ENCODE results near the gene RPL7A. TPM values are rescaled to one million over a fixed set of nuclear protein-coding genes. Genes with fewer than 3 reads are reported as not detected.
A peak's percentile ranks its signal among the peaks of the same experiment; 100 is the strongest.

Gene RPL7A
- total and polyA plus RNA-seq, 7 donors, result 1,013 to 3,403 (median 1,526) TPM

DNA sequence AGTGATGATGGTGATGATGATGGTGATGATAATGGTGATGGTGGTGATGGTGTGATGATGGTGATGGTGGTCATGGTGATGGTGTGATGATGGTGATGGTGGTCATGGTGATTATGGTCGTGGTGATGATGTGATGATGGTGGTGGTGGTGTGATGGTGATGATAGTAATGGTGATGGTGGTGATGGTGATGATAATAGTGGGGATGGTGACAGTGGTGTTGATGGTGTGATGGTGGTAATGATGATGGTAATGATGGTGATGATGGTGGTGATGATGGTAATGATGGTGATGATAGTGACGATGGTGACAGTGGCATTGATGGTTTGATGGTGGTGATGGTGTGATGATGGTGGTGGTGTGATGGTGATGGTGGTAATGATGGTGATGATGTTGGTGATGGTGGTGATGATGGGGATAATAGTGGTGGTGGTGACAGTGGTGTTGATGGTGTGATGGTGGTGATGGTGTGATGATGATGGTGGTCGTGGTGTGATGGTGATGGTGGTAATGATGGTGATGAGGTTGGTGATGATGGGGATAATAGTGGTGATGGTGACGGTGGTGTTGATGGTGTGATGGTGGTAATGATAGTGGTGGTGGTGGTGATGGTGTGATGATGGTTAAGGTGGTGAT, 34.6 kb downstream of the RPL7A start:
- no peak overlapping the region for H3K4me3 ChIP-seq
- DNase-seq (no peak), ATAC-seq (no peak)
- no peaks in the 10 kb centered on the region for H3K36me3 ChIP-seq (ENCODE audit: insufficient read depth in 1 of 2, low read depth in 1 of 2)
- no peak overlapping the region for H3K27ac ChIP-seq
- no peaks in the 10 kb centered on the region for H3K27me3 ChIP-seq (ENCODE audit: insufficient read depth in 3 of 3, low read length in 2 of 3)
- intact Hi-C loops (cut with DNase I), result no loop called here
- no peak for TF ChIP-seq CTCF (IDR thresholded peaks at IDR 0.05)
- WGBS, 3 donors, result 78 to 94% (median 93%) methylated on average over 4 of the region's 4 CpGs
- H3K4me1 ChIP-seq, result no peaks in the 10 kb centered on the region
- H3K9me3 ChIP-seq, result no peaks in the 10 kb centered on the region

GRCh38 chr9:133383438-133383837, 35.4 kb downstream of the RPL7A start:
- Histone ChIP-seq H3K4me3 (no peak overlapping the region), H3K36me3 (ENCODE audit: insufficient read depth in 1 of 2, low read depth in 1 of 2) (no peaks in the 10 kb centered on the region), H3K27me3 (ENCODE audit: insufficient read depth in 3 of 3, low read length in 2 of 3) (no peaks in the 10 kb centered on the region), H3K4me1 (no peaks in the 10 kb centered on the region), H3K9me3 (no peaks in the 10 kb centered on the region), H3K27ac (no peak overlapping the region)
- intact Hi-C loops (cut with DNase I), result no loop called here
- DNase-seq (no peak), ATAC-seq (no peak)
- no peak for TF ChIP-seq CTCF (IDR thresholded peaks at IDR 0.05)
- 95 to 100% (median 98%) methylated on average over 3 of the region's 3 CpGs for WGBS, 3 donors

DNA sequence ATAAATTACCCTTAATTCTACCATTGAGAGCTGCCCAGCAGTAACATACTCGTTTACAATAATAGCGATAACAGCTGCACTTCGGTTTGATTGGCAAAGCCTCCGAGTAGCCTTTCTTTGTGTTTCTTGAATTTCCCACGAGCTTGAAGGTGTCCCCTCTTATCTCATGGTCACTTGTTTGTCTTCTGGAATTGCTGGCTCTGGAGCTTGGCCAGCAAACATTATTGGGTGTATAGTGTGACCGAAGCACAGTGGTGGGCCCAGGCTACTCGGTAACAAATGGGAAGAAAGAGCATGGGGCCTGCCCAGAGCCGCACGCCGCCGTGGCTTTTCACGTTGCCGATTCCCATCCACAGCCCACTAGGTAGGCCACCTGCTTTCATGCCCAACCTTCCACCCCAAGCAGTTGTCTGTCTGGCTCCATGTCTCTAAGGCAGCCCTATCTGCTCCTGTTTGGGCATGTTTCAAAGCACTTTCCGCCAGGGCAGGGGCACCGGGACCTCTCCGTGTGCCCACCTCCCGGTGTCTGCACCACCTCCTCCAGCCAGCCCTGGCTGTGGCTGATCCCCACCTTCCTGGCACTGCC, 36.8 kb downstream of the RPL7A start:
- intact Hi-C loops (cut with DNase I), result no loop called here
- Histone ChIP-seq H3K9me3 (no peaks in the 10 kb centered on the region), H3K27me3 (ENCODE audit: insufficient read depth in 3 of 3, low read length in 2 of 3) (peaks cover 0 to 3% (median 0%) of the 10 kb centered on the region in 3 donors), H3K4me1 (no peaks in the 10 kb centered on the region), H3K36me3 (ENCODE audit: insufficient read depth in 1 of 2, low read depth in 1 of 2) (no peaks in the 10 kb centered on the region), H3K4me3 (no peak overlapping the region), H3K27ac (no peak overlapping the region)
- ATAC-seq (peak in 1 of 4 donors; percentile 8), DNase-seq (no peak)
- no peak for TF ChIP-seq CTCF (IDR thresholded peaks at IDR 0.05)
- WGBS, 3 donors, result 77 to 85% (median 85%) methylated on average over 17 of the region's 17 CpGs

DNA sequence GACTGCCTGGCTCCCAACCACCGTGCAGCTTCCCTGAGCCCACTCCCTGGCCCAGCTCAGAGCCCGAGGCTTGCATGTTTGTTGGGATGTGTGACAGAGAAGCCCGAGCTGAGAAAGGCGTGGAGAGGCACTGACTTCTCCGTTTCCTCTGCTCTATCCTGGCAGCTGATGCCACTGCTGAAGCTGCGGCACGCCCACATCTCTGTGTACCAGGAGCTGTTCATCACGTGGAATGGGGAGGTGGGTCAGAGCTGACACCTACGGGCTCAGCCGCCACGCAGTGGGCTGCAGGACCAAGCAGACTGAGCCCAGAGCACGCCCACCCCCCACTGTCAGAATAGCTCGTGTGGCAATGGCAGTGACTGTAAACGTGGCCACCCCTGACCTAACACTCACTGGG, 37.4 kb downstream of the RPL7A start:
- no peaks in the 10 kb centered on the region for H3K9me3 ChIP-seq
- H3K27ac ChIP-seq, result no peak overlapping the region
- DNase-seq (no peak), ATAC-seq (no peak)
- H3K27me3 ChIP-seq (ENCODE audit: insufficient read depth in 3 of 3, low read length in 2 of 3), result peaks cover 0 to 5% (median 0%) of the 10 kb centered on the region in 3 donors
- intact Hi-C loops (cut with DNase I), result no loop called here
- H3K4me1 ChIP-seq, result no peaks in the 10 kb centered on the region
- TF ChIP-seq CTCF (IDR thresholded peaks at IDR 0.05), result no peak
- no peaks in the 10 kb centered on the region for H3K36me3 ChIP-seq (ENCODE audit: insufficient read depth in 1 of 2, low read depth in 1 of 2)
- H3K4me3 ChIP-seq, result no peak overlapping the region
- 80 to 86% (median 81%) methylated on average over 14 of the region's 14 CpGs for WGBS, 3 donors
